Cardiac fibroblast (primary cell): ENCODE data around the gene TTLL5.

Experiments used
- DNase-seq, 2 donors: peaks; one replicate each; pipeline versions ENCODE4 v3.0.0 to v3.0.0-alpha.2; 2010; ENCODE audit warnings: low read depth in 2 of 2
- H3K4me3 ChIP-seq, 2 donors: replicated peaks in 1 of 2; 1 replicate in 1 of 2; 2 replicates in 1 of 2; pipeline ENCODE4 v1.5.1; 2011; ENCODE audit warnings: low read depth in 2 of 2, low read length in 2 of 2, mild to moderate bottlenecking in 2 of 2, moderate library complexity in 1 of 2
- TF ChIP-seq, protein P1 (sequence below): IDR thresholded peaks from one replicate; pipeline ENCODE4 v1.5.1; 2011; ENCODE audit warnings: low read depth, mild to moderate bottlenecking, low read length, inconsistent platforms

Gene TTLL5

DNA sequence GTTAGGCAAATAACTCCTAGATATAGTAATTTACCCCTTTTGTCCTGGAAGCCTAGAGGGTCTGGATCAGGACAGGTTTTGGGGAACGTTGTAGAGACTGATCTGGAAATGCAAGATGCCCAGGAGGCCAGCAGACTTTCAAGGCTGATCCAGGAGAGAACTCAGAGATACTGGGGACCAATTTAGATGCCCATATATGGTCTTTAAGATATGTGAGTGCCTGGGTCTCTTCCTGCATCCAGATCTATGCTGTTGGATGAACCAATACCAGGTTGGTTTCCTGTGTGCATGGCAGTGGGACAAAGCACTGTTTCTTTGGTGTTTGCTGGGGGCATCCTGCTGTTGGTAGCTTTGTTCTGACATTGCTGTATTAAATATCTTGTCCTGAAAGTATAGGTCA lies 5.8 kb upstream of the TTLL5 start:
- no peak for DNase-seq
- TF ChIP-seq, protein P1, sequence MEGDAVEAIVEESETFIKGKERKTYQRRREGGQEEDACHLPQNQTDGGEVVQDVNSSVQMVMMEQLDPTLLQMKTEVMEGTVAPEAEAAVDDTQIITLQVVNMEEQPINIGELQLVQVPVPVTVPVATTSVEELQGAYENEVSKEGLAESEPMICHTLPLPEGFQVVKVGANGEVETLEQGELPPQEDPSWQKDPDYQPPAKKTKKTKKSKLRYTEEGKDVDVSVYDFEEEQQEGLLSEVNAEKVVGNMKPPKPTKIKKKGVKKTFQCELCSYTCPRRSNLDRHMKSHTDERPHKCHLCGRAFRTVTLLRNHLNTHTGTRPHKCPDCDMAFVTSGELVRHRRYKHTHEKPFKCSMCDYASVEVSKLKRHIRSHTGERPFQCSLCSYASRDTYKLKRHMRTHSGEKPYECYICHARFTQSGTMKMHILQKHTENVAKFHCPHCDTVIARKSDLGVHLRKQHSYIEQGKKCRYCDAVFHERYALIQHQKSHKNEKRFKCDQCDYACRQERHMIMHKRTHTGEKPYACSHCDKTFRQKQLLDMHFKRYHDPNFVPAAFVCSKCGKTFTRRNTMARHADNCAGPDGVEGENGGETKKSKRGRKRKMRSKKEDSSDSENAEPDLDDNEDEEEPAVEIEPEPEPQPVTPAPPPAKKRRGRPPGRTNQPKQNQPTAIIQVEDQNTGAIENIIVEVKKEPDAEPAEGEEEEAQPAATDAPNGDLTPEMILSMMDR = no peak

DNA sequence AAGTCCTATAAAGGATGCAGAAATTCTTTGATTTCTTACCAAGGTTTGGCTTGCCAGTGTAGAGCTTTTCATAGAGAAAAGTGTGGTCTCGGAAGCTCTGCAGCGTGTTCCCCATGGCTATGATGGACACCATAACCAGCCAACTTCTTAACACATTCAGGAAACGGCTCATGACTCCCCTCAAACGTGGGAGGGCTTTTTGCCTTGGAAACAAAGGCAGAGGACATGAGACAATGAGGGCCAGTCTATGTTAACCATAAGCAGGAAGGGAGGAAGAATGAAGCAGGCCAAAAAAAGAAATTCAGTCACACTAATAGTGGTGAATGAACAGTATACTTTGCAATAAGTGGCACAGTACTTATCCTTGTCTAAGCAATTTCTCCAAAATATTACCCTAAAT lies 3.7 kb upstream of the TTLL5 start:
- TF ChIP-seq, protein P1 = no peak
- peak in 1 of 2 donors; percentile 47 for DNase-seq
- H3K4me3 ChIP-seq = no peak overlapping the region

More for the DNA sequence above, 5.8 kb upstream of the TTLL5 start:
- no peak overlapping the region for H3K4me3 ChIP-seq

DNA sequence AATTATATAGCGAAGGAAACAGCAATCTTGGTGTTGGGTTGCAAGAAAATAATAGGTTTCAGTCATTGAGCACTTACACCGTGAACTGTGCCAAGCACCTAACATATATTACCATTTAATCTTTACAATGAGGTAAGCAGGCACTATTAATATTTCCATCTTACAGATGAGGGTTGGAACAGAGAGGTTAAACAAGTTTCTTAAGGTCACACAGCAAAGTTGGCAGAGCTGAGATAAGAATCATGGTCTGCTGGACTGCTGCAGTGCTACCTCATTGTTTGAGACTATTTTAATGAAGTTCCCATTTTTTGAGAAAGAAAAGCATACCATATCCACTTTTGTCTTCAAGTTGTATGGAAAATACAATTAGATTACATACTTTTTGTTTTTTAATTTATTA lies 2.1 kb upstream of the TTLL5 start:
- TF ChIP-seq, protein P1 = no peak
- H3K4me3 ChIP-seq = no peak overlapping the region

DNA sequence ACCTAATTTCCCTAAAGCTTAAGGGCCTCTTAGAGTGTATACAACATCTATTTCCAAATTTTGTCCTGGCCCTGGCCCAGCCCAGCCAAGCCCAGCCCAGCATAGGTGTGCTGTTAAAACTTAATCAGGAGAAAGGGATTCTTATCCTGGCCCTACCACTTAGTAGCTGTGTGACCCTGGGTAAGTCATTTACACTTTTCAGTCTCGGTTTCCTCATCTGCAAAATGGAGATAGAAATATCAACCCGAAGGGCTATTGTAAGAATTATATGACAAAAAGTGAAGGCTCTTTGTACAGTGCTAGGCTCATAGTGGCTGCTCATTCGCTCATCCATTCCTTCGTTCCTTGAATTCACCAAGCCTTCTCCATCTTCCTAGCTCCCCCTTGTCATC lies 812 bp upstream of the TTLL5 start:
- TF ChIP-seq, protein P1 = no peak

More for the DNA sequence above, 2.1 kb upstream of the TTLL5 start:
- DNase-seq = no peak

DNA sequence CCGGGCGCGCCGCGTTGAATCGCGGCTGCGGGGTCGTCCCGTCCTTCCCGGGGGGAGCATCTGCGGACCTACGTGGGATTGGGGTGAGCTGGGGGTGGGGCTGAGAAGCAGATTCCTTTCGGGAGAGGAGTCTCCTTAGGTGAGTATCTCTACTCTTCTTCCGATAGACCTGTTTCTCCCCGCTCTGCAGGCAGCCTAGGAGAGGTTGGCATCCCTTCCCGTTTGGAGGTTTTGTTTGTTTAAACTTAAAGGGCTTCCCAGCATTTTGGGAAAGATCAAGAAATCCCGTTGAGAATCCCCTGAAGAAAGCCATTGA lies 411 bp downstream of the TTLL5 start:
- TF ChIP-seq, protein P1 = no peak
- peak overlapping the region; percentile 98 for H3K4me3 ChIP-seq
- no peak for DNase-seq

More for the DNA sequence above, 812 bp upstream of the TTLL5 start:
- H3K4me3 ChIP-seq = peak overlapping the region; percentile 98
- no peak for DNase-seq

DNA sequence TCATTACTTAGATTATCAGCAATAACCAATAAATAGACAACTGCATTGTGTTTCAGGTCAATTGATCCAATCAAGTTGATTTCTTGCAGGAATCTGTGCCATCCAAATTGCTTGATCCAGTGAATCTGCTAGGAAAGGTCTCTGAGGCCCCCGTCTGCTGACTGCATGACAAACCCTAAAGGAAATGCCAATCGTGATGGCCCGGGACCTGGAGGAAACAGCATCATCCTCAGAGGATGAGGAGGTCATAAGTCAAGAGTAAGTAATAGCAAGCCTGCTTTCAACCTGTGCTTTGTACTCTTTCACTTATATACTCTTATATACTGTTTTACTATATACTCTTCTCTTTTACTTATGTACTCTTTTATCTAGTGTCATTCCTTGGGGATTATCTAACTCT lies 1.9 kb downstream of the TTLL5 start:
- no peak overlapping the region for H3K4me3 ChIP-seq
- no peak for DNase-seq
- TF ChIP-seq, protein P1 = no peak

DNA sequence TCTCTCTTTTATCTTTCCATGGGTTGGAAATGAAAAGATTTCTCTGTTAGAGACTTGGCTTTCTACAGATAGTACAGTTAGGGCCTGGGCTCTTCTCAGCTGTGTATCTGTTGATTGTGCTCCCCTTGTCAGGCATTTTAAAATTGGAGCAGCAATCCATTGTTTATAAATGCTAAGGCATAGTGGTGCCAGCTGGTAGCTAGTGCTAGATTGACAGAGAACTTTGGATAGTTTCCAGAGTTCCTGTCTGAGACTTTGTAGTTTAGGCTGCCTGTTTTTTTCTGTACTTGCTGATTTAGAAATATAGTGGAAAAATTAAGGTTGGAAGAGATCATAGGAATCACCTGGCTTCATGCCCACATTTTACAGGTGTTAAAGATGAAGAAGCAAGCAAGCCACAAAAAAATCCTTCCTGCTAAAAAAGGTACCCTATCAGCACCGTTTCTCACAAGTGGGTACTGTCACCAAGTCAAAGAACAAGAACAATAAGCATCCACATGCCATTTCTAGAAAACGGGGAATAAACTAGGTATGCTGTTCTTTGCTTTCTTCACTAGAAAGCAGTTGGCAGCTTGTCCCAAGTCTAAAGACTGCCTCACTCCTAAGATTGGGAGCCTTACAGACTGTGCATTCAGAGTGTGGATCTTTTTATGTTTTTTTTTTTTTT lies 6.2 kb downstream of the TTLL5 start:
- no peak for DNase-seq
- no peak overlapping the region for H3K4me3 ChIP-seq
- TF ChIP-seq, protein P1 = no peak
